Neural cell (in vitro differentiated cells): ENCODE measurements around the gene LRRC2. TPM values are rescaled to one million over a fixed set of nuclear protein-coding genes. Genes with fewer than 3 reads are reported as not detected.

Source experiments
- H2AFZ ChIP-seq: fragments of 200-600, 300-800 bp; sonication (generic), shearing (Covaris generic); 2 replicates; pipeline ENCODE4 v1.6.0; 2014; ENCODE audit warnings: low read depth, mild to moderate bottlenecking, antibody characterized with exemption, low read length, moderate library complexity
- H3F3A ChIP-seq: fragments of 200-600 bp; shearing (Covaris generic); 2 replicates; pipeline ENCODE4 v1.6.1; 2016; ENCODE audit warnings: mild to moderate bottlenecking, moderate library complexity, mixed read lengths, antibody characterized with exemption, low read length; ENCODE audit not compliant: insufficient read depth, poor library complexity, severe bottlenecking
- H3K27ac ChIP-seq: fragments of 200-600, 300-800 bp; sonication (generic), shearing (Covaris generic); 2 replicates; pipeline ENCODE4 v1.5.1; 2014; ENCODE audit warnings: mild to moderate bottlenecking, low read length, moderate library complexity
- H3K27me3 ChIP-seq: fragments of 300-800, 200-600 bp; sonication (generic), shearing (Covaris generic); 2 replicates; pipeline ENCODE4 v1.6.0; 2014; ENCODE audit warnings: mild to moderate bottlenecking, low read depth, low read length, moderate library complexity; ENCODE audit not compliant: insufficient read depth
- H3K36me3 ChIP-seq: fragments of 300-800, 200-600 bp; sonication (generic), shearing (Covaris generic); 2 replicates; pipeline ENCODE4 v1.5.1; 2014; ENCODE audit warnings: mild to moderate bottlenecking, antibody characterized with exemption, low read length, moderate library complexity; ENCODE audit not compliant: insufficient read depth
- H3K4me2 ChIP-seq: fragments of 300-800, 200-600 bp; sonication (generic), shearing (Covaris generic); 2 replicates; pipeline ENCODE4 v1.6.0; 2014; ENCODE audit warnings: mild to moderate bottlenecking, low read length
- H3K4me3 ChIP-seq: fragments of 300-800, 200-600 bp; sonication (generic), shearing (Covaris generic); 2 replicates; pipeline ENCODE4 v1.5.1; 2014; ENCODE audit warnings: mild to moderate bottlenecking, low read length, moderate library complexity
- H3K79me2 ChIP-seq: fragments of 200-600 bp; shearing (Covaris generic); replicated peaks from 2 replicates; pipeline ENCODE4 v1.6.0; 2014; ENCODE audit warnings: mild to moderate bottlenecking, low read length, moderate library complexity; ENCODE audit not compliant: insufficient read depth
- H3K9ac ChIP-seq: fragments of 300-800, 200-600 bp; sonication (generic), shearing (Covaris generic); 2 replicates; pipeline ENCODE4 v1.6.1; 2016; ENCODE audit warnings: mild to moderate bottlenecking, low read length, mixed read lengths
- H3K9me2 ChIP-seq: fragments of 200-600 bp; shearing (Covaris generic); 2 replicates; pipeline ENCODE4 v1.6.1; 2016; ENCODE audit warnings: mild to moderate bottlenecking, low read length, mixed read lengths; ENCODE audit not compliant: insufficient read depth
- H3K9me3 ChIP-seq: fragments of 200-600, 300-800 bp; sonication (generic), shearing (Covaris generic); 2 replicates; pipeline ENCODE4 v1.6.1; 2016; ENCODE audit warnings: mild to moderate bottlenecking, mixed run types, low read length, moderate library complexity, mixed read lengths
- H4K20me1 ChIP-seq: fragments of 200-600 bp; shearing (Covaris generic); 2 replicates; pipeline ENCODE4 v1.6.1; 2016; ENCODE audit warnings: mild to moderate bottlenecking, mixed run types; ENCODE audit not compliant: insufficient read depth
- EP300 ChIP-seq: fragments of 450-650 bp; conservative IDR thresholded peaks from 2 replicates; pipeline ENCODE4 v1.6.1; 2014; ENCODE audit warnings: antibody characterized with exemption, mild to moderate bottlenecking, moderate library complexity; ENCODE audit not compliant: poor library complexity, severe bottlenecking
- EZH2 ChIP-seq: fragments of 200-600, 300-800 bp; shearing (Covaris generic), sonication (generic); IDR thresholded peaks from 2 replicates; pipeline ENCODE4 v1.6.1; 2014; ENCODE audit warnings: antibody characterized with exemption, low read length, borderline replicate concordance, mild to moderate bottlenecking; ENCODE audit not compliant: insufficient read depth, poor library complexity, severe bottlenecking
- MXI1 ChIP-seq: fragments of 450-650 bp; conservative IDR thresholded peaks from 2 replicates; pipeline ENCODE4 v1.6.1; 2014; ENCODE audit warnings: antibody characterized with exemption, mild to moderate bottlenecking; ENCODE audit not compliant: poor library complexity, severe bottlenecking
- POLR2AphosphoS5 ChIP-seq: IDR thresholded peaks from 2 replicates; pipeline ENCODE4 v1.6.1; 2012
- RAD21 ChIP-seq: fragments of 450-650 bp; conservative IDR thresholded peaks from 2 replicates; pipeline ENCODE4 v1.6.1; 2014; ENCODE audit warnings: antibody characterized with exemption, mild to moderate bottlenecking, moderate library complexity
- SMC3 ChIP-seq: fragments of 450-650 bp; conservative IDR thresholded peaks from 2 replicates; pipeline ENCODE4 v1.6.1; 2014; ENCODE audit warnings: antibody characterized with exemption, mild to moderate bottlenecking, moderate library complexity; ENCODE audit not compliant: poor library complexity
- TAF1 ChIP-seq: IDR thresholded peaks from 2 replicates; pipeline ENCODE4 v1.6.1; 2012; ENCODE audit warnings: low read depth
- polyA plus RNA-seq: library from polyadenylated mRNA; depleted of rRNA; stranded (reverse); fragments of >200 nt; gene quantifications from 2 replicates; pipeline ENCODE4 v1.2.3, GENCODE V29; 2014
- TF ChIP-seq, protein P1 (sequence below): IDR thresholded peaks from 2 replicates; pipeline ENCODE4 v1.6.1; 2012; ENCODE audit warnings: borderline replicate concordance
- TF ChIP-seq, protein P2 (sequence below): fragments of 450-650 bp; IDR thresholded peaks from 2 replicates; pipeline ENCODE4 v1.5.1; 2014; ENCODE audit warnings: antibody characterized with exemption, mild to moderate bottlenecking, moderate library complexity; ENCODE audit not compliant: poor library complexity, severe bottlenecking

Gene LRRC2
- polyA plus RNA-seq, 1 donor from 2014 or later = not detected

- no peak overlapping the region for H2AFZ ChIP-seq
- H3K4me2 ChIP-seq = no peak overlapping the region
- H3K27ac ChIP-seq = no peak overlapping the region
- no peaks in the 10 kb centered on the region for H3K36me3 ChIP-seq
- H3K79me2 ChIP-seq = no peaks in the 10 kb centered on the region
- no peak overlapping the region for H3K4me3 ChIP-seq
- H3K9me2 ChIP-seq = no peaks in the 10 kb centered on the region
- H3K9me3 ChIP-seq = no peaks in the 10 kb centered on the region
- no peaks in the 10 kb centered on the region for H3F3A ChIP-seq
- TF ChIP-seq EZH2 = no peak
- TF ChIP-seq, protein P1, sequence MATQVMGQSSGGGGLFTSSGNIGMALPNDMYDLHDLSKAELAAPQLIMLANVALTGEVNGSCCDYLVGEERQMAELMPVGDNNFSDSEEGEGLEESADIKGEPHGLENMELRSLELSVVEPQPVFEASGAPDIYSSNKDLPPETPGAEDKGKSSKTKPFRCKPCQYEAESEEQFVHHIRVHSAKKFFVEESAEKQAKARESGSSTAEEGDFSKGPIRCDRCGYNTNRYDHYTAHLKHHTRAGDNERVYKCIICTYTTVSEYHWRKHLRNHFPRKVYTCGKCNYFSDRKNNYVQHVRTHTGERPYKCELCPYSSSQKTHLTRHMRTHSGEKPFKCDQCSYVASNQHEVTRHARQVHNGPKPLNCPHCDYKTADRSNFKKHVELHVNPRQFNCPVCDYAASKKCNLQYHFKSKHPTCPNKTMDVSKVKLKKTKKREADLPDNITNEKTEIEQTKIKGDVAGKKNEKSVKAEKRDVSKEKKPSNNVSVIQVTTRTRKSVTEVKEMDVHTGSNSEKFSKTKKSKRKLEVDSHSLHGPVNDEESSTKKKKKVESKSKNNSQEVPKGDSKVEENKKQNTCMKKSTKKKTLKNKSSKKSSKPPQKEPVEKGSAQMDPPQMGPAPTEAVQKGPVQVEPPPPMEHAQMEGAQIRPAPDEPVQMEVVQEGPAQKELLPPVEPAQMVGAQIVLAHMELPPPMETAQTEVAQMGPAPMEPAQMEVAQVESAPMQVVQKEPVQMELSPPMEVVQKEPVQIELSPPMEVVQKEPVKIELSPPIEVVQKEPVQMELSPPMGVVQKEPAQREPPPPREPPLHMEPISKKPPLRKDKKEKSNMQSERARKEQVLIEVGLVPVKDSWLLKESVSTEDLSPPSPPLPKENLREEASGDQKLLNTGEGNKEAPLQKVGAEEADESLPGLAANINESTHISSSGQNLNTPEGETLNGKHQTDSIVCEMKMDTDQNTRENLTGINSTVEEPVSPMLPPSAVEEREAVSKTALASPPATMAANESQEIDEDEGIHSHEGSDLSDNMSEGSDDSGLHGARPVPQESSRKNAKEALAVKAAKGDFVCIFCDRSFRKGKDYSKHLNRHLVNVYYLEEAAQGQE = no peak
- no peak for TF ChIP-seq SMC3
- TF ChIP-seq TAF1 = no peak
- H4K20me1 ChIP-seq = no peaks in the 10 kb centered on the region
- H3K9ac ChIP-seq = no peak overlapping the region
- no peaks in the 10 kb centered on the region for H3K27me3 ChIP-seq
Measured at GRCh38 chr3:46517016-46517783, 48.9 kb downstream of the LRRC2 start.

- Histone ChIP-seq H3K4me2 (no peak overlapping the region), H3K9me2 (no peaks in the 10 kb centered on the region), H3K4me3 (no peak overlapping the region), H3K79me2 (no peaks in the 10 kb centered on the region), H3K36me3 (no peaks in the 10 kb centered on the region), H3K27me3 (no peaks in the 10 kb centered on the region), H4K20me1 (no peaks in the 10 kb centered on the region), H3K27ac (no peak overlapping the region), H3K9me3 (no peaks in the 10 kb centered on the region), H2AFZ (no peak overlapping the region), H3F3A (no peaks in the 10 kb centered on the region), H3K9ac (no peak overlapping the region)
- TF ChIP-seq EP300 = no peak
- TF ChIP-seq, protein P2, sequence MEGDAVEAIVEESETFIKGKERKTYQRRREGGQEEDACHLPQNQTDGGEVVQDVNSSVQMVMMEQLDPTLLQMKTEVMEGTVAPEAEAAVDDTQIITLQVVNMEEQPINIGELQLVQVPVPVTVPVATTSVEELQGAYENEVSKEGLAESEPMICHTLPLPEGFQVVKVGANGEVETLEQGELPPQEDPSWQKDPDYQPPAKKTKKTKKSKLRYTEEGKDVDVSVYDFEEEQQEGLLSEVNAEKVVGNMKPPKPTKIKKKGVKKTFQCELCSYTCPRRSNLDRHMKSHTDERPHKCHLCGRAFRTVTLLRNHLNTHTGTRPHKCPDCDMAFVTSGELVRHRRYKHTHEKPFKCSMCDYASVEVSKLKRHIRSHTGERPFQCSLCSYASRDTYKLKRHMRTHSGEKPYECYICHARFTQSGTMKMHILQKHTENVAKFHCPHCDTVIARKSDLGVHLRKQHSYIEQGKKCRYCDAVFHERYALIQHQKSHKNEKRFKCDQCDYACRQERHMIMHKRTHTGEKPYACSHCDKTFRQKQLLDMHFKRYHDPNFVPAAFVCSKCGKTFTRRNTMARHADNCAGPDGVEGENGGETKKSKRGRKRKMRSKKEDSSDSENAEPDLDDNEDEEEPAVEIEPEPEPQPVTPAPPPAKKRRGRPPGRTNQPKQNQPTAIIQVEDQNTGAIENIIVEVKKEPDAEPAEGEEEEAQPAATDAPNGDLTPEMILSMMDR = no peak
- no peak for TF ChIP-seq TAF1
- no peak for TF ChIP-seq EZH2
- TF ChIP-seq, protein P1 = no peak
- TF ChIP-seq RAD21 = no peak
- no peak for TF ChIP-seq MXI1
- TF ChIP-seq SMC3 = no peak
- TF ChIP-seq POLR2AphosphoS5 = no peak
Measured at GRCh38 chr3:46516521-46516920, 49.6 kb downstream of the LRRC2 start.
